GM12878 (cell line): ENCODE results near the gene QPRT. TPM values are rescaled to one million over a fixed set of nuclear protein-coding genes. Genes with fewer than 3 reads are reported as not detected.

Experiments used
- ATAC-seq: fragments of 200-7000 bp; cut with Tn5 transposase; 3 replicates; pipeline ENCODE4 v1.9.1; 2020; ENCODE audit warnings: mild to moderate bottlenecking, moderate library complexity
- BruUV-seq: library from RNA; stranded (reverse); fragments of 400-500 nt; replicated peaks from 2 replicates; lab custom pipeline; 2021; lab: Mats Ljungman, UMichigan
- CTCF ChIA-PET: fragments of 300-600 bp; sonication (Branson Sonifier 250); formaldehyde crosslinking; extraction: SDS; loops from one replicate; lab custom pipeline; 2021; ENCODE audit warnings: inconsistent platforms; lab: Yijun Ruan, JAX
- POLR2A ChIA-PET: fragments of 350-600 bp; formaldehyde crosslinking; extraction: SDS; loops from one replicate; lab custom pipeline; 2021; ENCODE audit warnings: inconsistent platforms; lab: Charles Lee
- RAD21 ChIA-PET: fragments of 300-600 bp; sonication (Branson Sonifier 250); formaldehyde crosslinking; loops from one replicate; lab custom pipeline; 2023; ENCODE audit warnings: antibody characterized with exemption; ENCODE audit not compliant: unreplicated experiment; lab: Charles Lee
- SMC1A ChIA-PET: fragments of 300-600 bp; sonication (Branson Sonifier 250); formaldehyde crosslinking; loops from one replicate; lab custom pipeline; 2023; ENCODE audit not compliant: unreplicated experiment, uncharacterized antibody; lab: Charles Lee
- DNase-seq: peaks from one replicate; pipeline ENCODE4 v3.0.0-alpha.2; 2011; ENCODE audit warnings: low read depth, low spot score
- FAIRE-seq: peaks from 3 replicates; lab custom pipeline; 2011; peaks lifted over from hg19 to GRCh38; lab: Jason Lieb, UNC
- H2AFZ ChIP-seq: 2 replicates; pipeline ENCODE4 v1.6.0; 2011; ENCODE audit warnings: low read depth, low read length, control low read depth; ENCODE audit not compliant: control insufficient read depth
- H3K27ac ChIP-seq: 2 replicates; pipeline ENCODE4 v1.5.1; 2011; ENCODE audit warnings: control low read depth; ENCODE audit not compliant: control insufficient read depth, insufficient read depth
- H3K27me3 ChIP-seq, 2 experiments: replicated peaks in 1 of 2; 2 replicates each; pipeline versions ENCODE4 v1.6.0 to v1.6.1; 2011; ENCODE audit warnings: low read length in 1 of 2; ENCODE audit not compliant: control insufficient read depth in 2 of 2, insufficient read depth in 2 of 2
- H3K36me3 ChIP-seq, 2 experiments: 2 replicates each; pipeline ENCODE4 v1.5.1; 2011; ENCODE audit warnings: low read length in 1 of 2; ENCODE audit not compliant: control insufficient read depth in 2 of 2, insufficient read depth in 2 of 2
- H3K4me1 ChIP-seq: 2 replicates; pipeline ENCODE4 v1.6.1; 2011; ENCODE audit warnings: mild to moderate bottlenecking, low read length, moderate library complexity, mixed read lengths; ENCODE audit not compliant: control insufficient read depth, insufficient read depth
- H3K4me2 ChIP-seq: 2 replicates; pipeline ENCODE4 v1.6.0; 2011; ENCODE audit warnings: control low read depth; ENCODE audit not compliant: control insufficient read depth, insufficient read depth
- H3K4me3 ChIP-seq: fragments of 200-600 bp; sonication (generic); 2 replicates; pipeline ENCODE4 v1.5.1; 2016
- H3K79me2 ChIP-seq: 2 replicates; pipeline ENCODE4 v1.6.0; 2011; ENCODE audit warnings: low read length; ENCODE audit not compliant: control insufficient read depth, insufficient read depth
- H3K9ac ChIP-seq: 2 replicates; pipeline ENCODE4 v1.8.0; 2011; ENCODE audit warnings: low read length, control low read depth, mixed read lengths; ENCODE audit not compliant: control insufficient read depth, insufficient read depth
- H3K9me3 ChIP-seq: replicated peaks from 3 replicates; pipeline ENCODE4 v1.5.1; 2011; ENCODE audit warnings: mild to moderate bottlenecking, low read length; ENCODE audit not compliant: control insufficient read depth, insufficient read depth
- H4K20me1 ChIP-seq: 2 replicates; pipeline ENCODE4 v1.6.0; 2011; ENCODE audit not compliant: control insufficient read depth, insufficient read depth
- ATF7 ChIP-seq: fragments of 450-650 bp; IDR thresholded peaks from 2 replicates; pipeline ENCODE4 v1.6.1; 2016; ENCODE audit warnings: low read depth, mild to moderate bottlenecking
- CEBPZ ChIP-seq: fragments of 150-350 bp; IDR thresholded peaks from 2 replicates; pipeline ENCODE4 v1.6.1; 2016; ENCODE audit warnings: low read depth, low read length
- CREM ChIP-seq: IDR thresholded peaks from 2 replicates; pipeline ENCODE4 v1.6.1; 2014; ENCODE audit warnings: antibody characterized with exemption, low read depth
- EED ChIP-seq: sonication (generic); IDR thresholded peaks from 2 replicates; pipeline ENCODE4 v1.6.1; 2016; ENCODE audit warnings: antibody characterized with exemption, low read depth
- EP300 ChIP-seq, 2 experiments: fragments of 150-350 bp in 1 of 2; IDR thresholded peaks; 2 replicates each; pipeline ENCODE4 v1.6.1; 2011 to 2012; ENCODE audit warnings: low read depth in 2 of 2, low read length in 2 of 2, borderline replicate concordance in 1 of 2, improper control_type of control experiment in 1 of 2, inconsistent platforms in 1 of 2; ENCODE audit not compliant: control insufficient read depth in 1 of 2
- ETV6 ChIP-seq, 2 experiments: fragments of 450-650 bp in 1 of 2; IDR thresholded peaks in 1 of 2; conservative IDR thresholded peaks in 1 of 2; 2 replicates each; pipeline ENCODE4 v1.6.1; 2014; ENCODE audit warnings: antibody characterized with exemption in 1 of 2, borderline replicate concordance in 1 of 2, low read depth in 1 of 2, mild to moderate bottlenecking in 1 of 2, moderate library complexity in 1 of 2
- IKZF1 ChIP-seq: fragments of 450-650 bp; conservative IDR thresholded peaks from 2 replicates; pipeline ENCODE4 v1.6.1; 2017; ENCODE audit warnings: antibody characterized with exemption, mild to moderate bottlenecking
- IRF4 ChIP-seq: IDR thresholded peaks from 2 replicates; pipeline ENCODE4 v1.6.1; 2011; ENCODE audit warnings: low read depth, low read length
- JUNB ChIP-seq: IDR thresholded peaks from 2 replicates; pipeline ENCODE4 v1.6.1; 2016; ENCODE audit warnings: antibody characterized with exemption, mild to moderate bottlenecking
- MTA3 ChIP-seq: IDR thresholded peaks from 2 replicates; pipeline ENCODE4 v1.6.1; 2012; ENCODE audit warnings: low read length, inconsistent platforms, borderline replicate concordance
- MYC ChIP-seq: IDR thresholded peaks from 2 replicates; pipeline ENCODE4 v1.6.1; 2011; ENCODE audit warnings: mild to moderate bottlenecking, low read length, moderate library complexity, inconsistent platforms; ENCODE audit not compliant: insufficient read depth, insufficient replicate concordance, insufficient read length, severe bottlenecking
- NFIC ChIP-seq: IDR thresholded peaks from 2 replicates; pipeline ENCODE4 v1.6.1; 2012; ENCODE audit warnings: low read depth, mild to moderate bottlenecking, inconsistent platforms, low read length, moderate library complexity
- PML ChIP-seq: IDR thresholded peaks from 2 replicates; pipeline ENCODE4 v1.6.1; 2012; ENCODE audit warnings: low read length, inconsistent platforms
- POLR2AphosphoS5 ChIP-seq: IDR thresholded peaks from 2 replicates; pipeline ENCODE4 v1.6.1; 2011; ENCODE audit warnings: mild to moderate bottlenecking, low read length, inconsistent platforms
- RAD21 ChIP-seq: IDR thresholded peaks from 2 replicates; pipeline ENCODE4 v1.6.1; 2011; ENCODE audit warnings: mild to moderate bottlenecking, low read depth, low read length, moderate library complexity; ENCODE audit not compliant: insufficient read depth
- RUNX3 ChIP-seq: IDR thresholded peaks from 2 replicates; pipeline ENCODE4 v1.6.1; 2012; ENCODE audit warnings: low read length, inconsistent platforms
- ZBED1 ChIP-seq: IDR thresholded peaks from 2 replicates; pipeline ENCODE4 v1.6.1; 2016; ENCODE audit warnings: borderline replicate concordance
- WGBS: methylation state at CpG from one replicate; pipeline ENCODE4 v1.1.6; 2016; ENCODE audit warnings: low lambda C conversion rate; ENCODE audit not compliant: insufficient replicate concordance, insufficient coverage; ENCODE audit errors: missing lambda C conversion rate; 5-methylcytosine and 5-hydroxymethylcytosine counted together
- in situ Hi-C: fragments of 300-500 bp; cut with MboI; formaldehyde crosslinking; loops from 9 replicates; pipeline ENCODE4 v1.14.3; 2018; ENCODE audit warnings: mixed read lengths
- intact Hi-C: fragments of 100-400 bp; cut with micrococcal nuclease; formaldehyde crosslinking; loops from one replicate; pipeline ENCODE4 v1.14.2; 2022; ENCODE audit not compliant: unreplicated experiment
- polyA plus RNA-seq, 11 experiments: library from polyadenylated mRNA; depleted of rRNA in 4 of 11; unstranded in 6 of 11; stranded (reverse) in 5 of 11; fragments of >200 nt; fragmentation: Nextera tagmentation in 4 of 11; fragmentation: Illumina TruSeq in 1 of 11; extraction: Ambion mirVana in 4 of 11; extraction: Trizol in 1 of 11; gene quantifications; 1 replicate in 1 of 11; 2 replicates in 10 of 11; pipeline versions ENCODE4 v1.2.1 to v1.2.3, GENCODE V29; 2011 to 2016; ENCODE audit warnings: inconsistent platforms in 2 of 11, missing spikeins in 2 of 11, low read depth in 1 of 11
- total RNA-seq, 4 experiments: library from RNA; depleted of rRNA in 3 of 4; stranded (reverse); fragments of >200 nt in 3 of 4; fragmentation: Illumina TruSeq in 1 of 4; extraction: Trizol in 1 of 4; gene quantifications; 2 replicates each; pipeline versions ENCODE4 v1.2.1 to v1.2.3, GENCODE V29; 2013 to 2021
- TF ChIP-seq, protein P1 (sequence below): fragments of 450-650 bp; IDR thresholded peaks from 2 replicates; pipeline ENCODE4 v1.6.1; 2017; ENCODE audit warnings: low read depth, mild to moderate bottlenecking, moderate library complexity

The QPRT gene
- total and polyA plus RNA-seq, 10 of the 15 experiments (the other 5 are each of a cell fraction or from before 2014, with no cell fraction given): 2.7 to 43.0 (median 31.3) TPM

GRCh38 chr16:29662000-29662728 lies 16.8 kb upstream of the QPRT start:
- POLR2A ChIA-PET: interaction anchor here (0.7 to 4.5 kb wide), 10 partner anchors 10 to 311 kb away, joined by 3 to 62 read pairs (median 8); partner anchors contain the start of gene QPRT
- H4K20me1 ChIP-seq: no peaks in the 10 kb centered on the region
- peak; percentile 64; the same call in 1 of the 2 replicates for TF ChIP-seq IKZF1
- 0 out of 4 replicates have a peak, but pooled peaks of 1 of the 2 experiments have one; percentile 2 for TF ChIP-seq EP300 (IDR thresholded peaks at IDR 0.05; ENCODE audit: borderline replicate concordance in 1 of 2, control insufficient read depth in 1 of 2, low read depth in 2 of 2, low read length in 2 of 2)
- TF ChIP-seq MYC: no peak
- TF ChIP-seq CEBPZ: no peak
- peak; percentile 58 for TF ChIP-seq RUNX3
- TF ChIP-seq, protein P1, sequence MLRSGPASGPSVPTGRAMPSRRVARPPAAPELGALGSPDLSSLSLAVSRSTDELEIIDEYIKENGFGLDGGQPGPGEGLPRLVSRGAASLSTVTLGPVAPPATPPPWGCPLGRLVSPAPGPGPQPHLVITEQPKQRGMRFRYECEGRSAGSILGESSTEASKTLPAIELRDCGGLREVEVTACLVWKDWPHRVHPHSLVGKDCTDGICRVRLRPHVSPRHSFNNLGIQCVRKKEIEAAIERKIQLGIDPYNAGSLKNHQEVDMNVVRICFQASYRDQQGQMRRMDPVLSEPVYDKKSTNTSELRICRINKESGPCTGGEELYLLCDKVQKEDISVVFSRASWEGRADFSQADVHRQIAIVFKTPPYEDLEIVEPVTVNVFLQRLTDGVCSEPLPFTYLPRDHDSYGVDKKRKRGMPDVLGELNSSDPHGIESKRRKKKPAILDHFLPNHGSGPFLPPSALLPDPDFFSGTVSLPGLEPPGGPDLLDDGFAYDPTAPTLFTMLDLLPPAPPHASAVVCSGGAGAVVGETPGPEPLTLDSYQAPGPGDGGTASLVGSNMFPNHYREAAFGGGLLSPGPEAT: peak; percentile 59
- TF ChIP-seq NFIC: peak; percentile 72
- no peak for TF ChIP-seq RAD21
- 0 out of 2 replicates have a peak, but pooled peaks have one; percentile 40 for TF ChIP-seq PML
- TF ChIP-seq JUNB: peak; percentile 48
- 0 out of 2 replicates have a peak, but pooled peaks have one; percentile 19 for TF ChIP-seq ZBED1
- 0 out of 2 replicates have a peak, but pooled peaks have one; percentile 1 for TF ChIP-seq CREM
- 0 out of 4 replicates have a peak, but pooled peaks of 1 of the 2 experiments have one; percentile 30 for TF ChIP-seq ETV6 (conservative IDR thresholded peaks at IDR 0.05 in 1 of 2, IDR thresholded peaks at IDR 0.05 in 1 of 2; ENCODE audit: borderline replicate concordance in 1 of 2, low read depth in 1 of 2)
- TF ChIP-seq IRF4: no peak
- peak; percentile 21; the same call in 1 of the 2 replicates for TF ChIP-seq POLR2AphosphoS5
- TF ChIP-seq ATF7: no peak
- peak; percentile 54 for TF ChIP-seq EED
- TF ChIP-seq MTA3: 0 out of 2 replicates have a peak, but pooled peaks have one; percentile 31

More at GRCh38 chr16:29662000-29662728, 16.8 kb upstream of the QPRT start:
- in situ Hi-C loops (loop anchor here (5.0 kb wide), 1 partner anchor 65 kb away; no protein-coding TSS in a partner anchor), intact Hi-C loops (loop anchor here (1.0 to 5.0 kb wide), 2 partner anchors 17 to 50 kb away; no protein-coding TSS in a partner anchor)
- Histone ChIP-seq H3K9ac (peak overlapping the region; percentile 75), H3K4me2 (peak overlapping the region; percentile 89), H2AFZ (no peak overlapping the region), H3K79me2 (peaks cover 54% of the 10 kb centered on the region), H3K9me3 (no peaks in the 10 kb centered on the region), H3K27ac (peak overlapping the region; percentile 81), H3K4me1 (peaks cover 11% of the 10 kb centered on the region), H3K4me3 (peak overlapping the region; percentile 99), H3K36me3 (peaks cover 0 to 2% of the 10 kb centered on the region in 2 experiments; a peak in 1 of 4 replicates), H3K27me3 (no peaks in the 10 kb centered on the region)
- 35% methylated on average over 17 of the region's 17 CpGs for WGBS
- RAD21 ChIA-PET: interaction anchor here (0.7 to 8.2 kb wide), 13 partner anchors 9 to 84 kb away, joined by 3 to 98 read pairs (median 5); partner anchors contain the start of gene QPRT
- DNase-seq (peak; percentile 72), FAIRE-seq (peak; percentile 88), ATAC-seq (peak; percentile 29)
- BruUV-seq: TSS peak; percentile 95
- CTCF ChIA-PET: interaction anchor here (0.6 to 4.1 kb wide), 14 partner anchors 10 to 664 kb away, joined by 3 to 25 read pairs (median 4); partner anchors contain the start of gene QPRT
- SMC1A ChIA-PET: interaction anchor here (0.7 to 7.5 kb wide), 10 partner anchors 9 to 154 kb away, joined by 3 to 69 read pairs (median 4); partner anchors contain the start of gene QPRT
